SIG-M5 (cell line): ENCODE results near the gene MCIDAS.
A peak's percentile ranks its signal among the peaks of the same experiment; 100 is the strongest.

ENCODE experiments used
- DNase-seq: peaks from one replicate; lab custom pipeline; 2025; lab: John Stamatoyannopoulos, UW

Gene MCIDAS

GRCh38 chr5:55222092-55222984, 4.8 kb downstream of the MCIDAS start:
- DNase-seq, result no peak

- DNase-seq, result no peak
These were observed 6.5 kb downstream of the MCIDAS start for GRCh38 chr5:55220433-55221185.

- DNase-seq, result no peak
These were observed 7.3 kb downstream of the MCIDAS start for GRCh38 chr5:55219770-55220169.

GRCh38 chr5:55218967-55219366, 8.1 kb downstream of the MCIDAS start:
- no peak for DNase-seq

GRCh38 chr5:55211184-55211874, 15.8 kb downstream of the MCIDAS start:
- DNase-seq, result no peak

GRCh38 chr5:55205001-55205400, 22.1 kb downstream of the MCIDAS start:
- no peak for DNase-seq

- DNase-seq, result no peak
These were observed 36.0 kb downstream of the MCIDAS start for GRCh38 chr5:55191165-55191564.

GRCh38 chr5:55188656-55189540, 38.2 kb downstream of the MCIDAS start:
- no peak for DNase-seq

GRCh38 chr5:55187370-55187769, 39.7 kb downstream of the MCIDAS start:
- DNase-seq, result no peak

GRCh38 chr5:55180016-55180415, 47.1 kb downstream of the MCIDAS start:
- DNase-seq, result no peak

GRCh38 chr5:55177078-55177477, 50.0 kb downstream of the MCIDAS start:
- no peak for DNase-seq

GRCh38 chr5:55176176-55176818, 50.8 kb downstream of the MCIDAS start:
- no peak for DNase-seq

GRCh38 chr5:55175781-55176175, 51.3 kb downstream of the MCIDAS start:
- DNase-seq, result no peak

GRCh38 chr5:55173687-55174230, 53.4 kb downstream of the MCIDAS start:
- DNase-seq, result no peak

- DNase-seq, result no peak
These were observed 54.0 kb downstream of the MCIDAS start, which contains the start of gene CDC20B for GRCh38 chr5:55172937-55173686. TSS of gene CDC20B (minus strand) at chr5:55173177. CDS start at chr5:55173000, 177 bp downstream.

- peak; percentile 31 for DNase-seq
These were observed 54.8 kb downstream of the MCIDAS start for GRCh38 chr5:55172051-55172899.

- DNase-seq, result no peak
These were observed 55.6 kb downstream of the MCIDAS start for GRCh38 chr5:55171471-55171870.
